ENCODE results near the gene GMCL2.

Gene GMCL2

GRCh38 chr5:178221282-178221681 is 34.1 kb upstream of the GMCL2 start:
- FAIRE-seq, result no peak

GRCh38 chr5:178218827-178219226 is 31.7 kb upstream of the GMCL2 start:
- no peak for FAIRE-seq

GRCh38 chr5:178218237-178218776 is 31.1 kb upstream of the GMCL2 start:
- no peak for FAIRE-seq

- FAIRE-seq, result no peak
These were observed 29.6 kb upstream of the GMCL2 start for GRCh38 chr5:178216779-178217178.

- FAIRE-seq, result no peak
These were observed 28.9 kb upstream of the GMCL2 start for GRCh38 chr5:178216088-178216534.

- FAIRE-seq, result no peak
These were observed 28.3 kb upstream of the GMCL2 start for GRCh38 chr5:178215280-178216002.

- no peak for FAIRE-seq
These were observed 27.1 kb upstream of the GMCL2 start for GRCh38 chr5:178214160-178214803.

- no peak for FAIRE-seq
These were observed 26.6 kb upstream of the GMCL2 start for GRCh38 chr5:178213748-178214151.

GRCh38 chr5:178213003-178213461 is 25.9 kb upstream of the GMCL2 start:
- FAIRE-seq, result no peak

- FAIRE-seq, result no peak
These were observed 25.3 kb upstream of the GMCL2 start for GRCh38 chr5:178212241-178213002.

GRCh38 chr5:178211095-178212048 is 24.2 kb upstream of the GMCL2 start:
- FAIRE-seq, result no peak

- FAIRE-seq, result no peak
These were observed 23.5 kb upstream of the GMCL2 start for GRCh38 chr5:178210686-178211085.

GRCh38 chr5:178210073-178210535 is 22.9 kb upstream of the GMCL2 start:
- no peak for FAIRE-seq

GRCh38 chr5:178209334-178210072 is 22.3 kb upstream of the GMCL2 start:
- no peak for FAIRE-seq

GRCh38 chr5:178208540-178209227 is 21.5 kb upstream of the GMCL2 start:
- no peak for FAIRE-seq

- no peak for FAIRE-seq
These were observed 20.7 kb upstream of the GMCL2 start for GRCh38 chr5:178207917-178208280.

- FAIRE-seq, result no peak
These were observed 20.2 kb upstream of the GMCL2 start for GRCh38 chr5:178207183-178207916.

GRCh38 chr5:178206166-178207101 is 19.3 kb upstream of the GMCL2 start:
- FAIRE-seq, result no peak

GRCh38 chr5:178205749-178206047 is 18.5 kb upstream of the GMCL2 start:
- no peak for FAIRE-seq

Data from A204.1 (cell line).